GM21367 (cell line): ENCODE results near the gene E2F1.

Experiments
- ATAC-seq: cut with Tn5 transposase; IDR thresholded peaks from one replicate; pipeline ENCODE4 v1.9.1; 2021; ENCODE audit not compliant: unreplicated experiment

Gene E2F1

GRCh38 chr20:33687993-33688937, 2.1 kb upstream of the E2F1 start:
- ATAC-seq = no peak

- ATAC-seq = no peak
Observed at GRCh38 chr20:33687370-33687915, 1.3 kb upstream of the E2F1 start.

- ATAC-seq = no peak
Observed at GRCh38 chr20:33686984-33687366, 790 bp upstream of the E2F1 start.

DNA sequence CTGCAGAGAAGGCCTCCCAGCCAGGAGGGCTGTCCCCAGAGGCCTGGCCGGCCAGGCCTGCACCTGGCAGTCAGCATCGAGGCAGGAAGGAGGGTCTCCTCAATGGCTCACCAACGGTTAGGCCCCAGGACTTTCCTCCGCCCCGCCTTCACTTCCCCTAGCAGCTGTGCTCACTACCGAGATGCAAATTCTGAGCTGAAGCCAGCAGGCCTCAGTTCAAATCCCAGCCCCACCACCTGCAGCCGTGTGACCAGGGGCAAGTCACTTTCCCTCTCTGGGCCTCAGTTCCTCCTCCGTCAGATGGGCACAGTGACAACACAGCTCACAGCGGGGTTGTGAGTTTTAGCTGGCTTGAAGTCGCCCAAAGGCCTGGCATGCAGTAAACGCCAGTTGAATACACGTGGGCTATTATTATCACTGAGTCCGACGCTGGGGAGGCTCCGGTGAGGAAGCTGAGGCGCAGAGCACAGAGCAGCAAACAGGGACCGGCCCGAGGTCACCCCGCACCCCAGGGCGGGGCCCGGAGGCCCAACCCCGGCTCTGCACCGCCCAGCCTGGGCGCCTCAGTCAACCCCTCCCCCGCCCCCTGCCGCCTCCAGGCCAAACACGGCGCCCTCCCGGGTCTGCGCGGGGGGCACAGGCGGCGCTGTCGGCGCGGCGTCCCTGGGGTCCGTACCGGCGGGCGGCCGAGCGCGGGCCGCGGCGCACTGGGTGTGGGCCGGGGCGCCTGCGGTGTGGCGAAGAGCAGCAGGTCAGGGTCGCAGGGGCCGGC, 671 bp downstream of the E2F1 start:
- ATAC-seq = peak; percentile 36

- no peak for ATAC-seq
Observed at GRCh38 chr20:33684533-33685327, 1.5 kb downstream of the E2F1 start.

- no peak for ATAC-seq
Observed at GRCh38 chr20:33681728-33682353, 4.3 kb downstream of the E2F1 start.

GRCh38 chr20:33681288-33681687, 4.9 kb downstream of the E2F1 start:
- no peak for ATAC-seq

DNA sequence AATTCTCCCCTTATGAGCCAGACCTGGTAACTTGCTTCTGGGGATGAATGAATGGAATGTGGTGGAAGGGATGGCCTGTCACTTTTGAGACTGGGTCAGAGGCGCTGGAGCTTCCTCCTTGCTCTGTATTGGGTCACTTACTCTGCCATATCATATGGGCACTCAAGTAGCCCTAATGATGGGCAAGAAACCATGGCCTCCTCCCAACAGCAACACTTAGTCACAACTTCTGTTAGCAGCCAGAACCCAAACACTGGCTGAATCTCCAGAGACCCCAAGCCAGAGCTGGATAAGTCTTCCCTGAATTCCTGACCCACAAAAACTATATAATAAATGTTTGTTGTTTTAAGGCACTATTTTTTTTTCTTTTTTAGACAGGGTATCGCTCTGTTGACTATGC, 5.5 kb downstream of the E2F1 start:
- no peak for ATAC-seq

DNA sequence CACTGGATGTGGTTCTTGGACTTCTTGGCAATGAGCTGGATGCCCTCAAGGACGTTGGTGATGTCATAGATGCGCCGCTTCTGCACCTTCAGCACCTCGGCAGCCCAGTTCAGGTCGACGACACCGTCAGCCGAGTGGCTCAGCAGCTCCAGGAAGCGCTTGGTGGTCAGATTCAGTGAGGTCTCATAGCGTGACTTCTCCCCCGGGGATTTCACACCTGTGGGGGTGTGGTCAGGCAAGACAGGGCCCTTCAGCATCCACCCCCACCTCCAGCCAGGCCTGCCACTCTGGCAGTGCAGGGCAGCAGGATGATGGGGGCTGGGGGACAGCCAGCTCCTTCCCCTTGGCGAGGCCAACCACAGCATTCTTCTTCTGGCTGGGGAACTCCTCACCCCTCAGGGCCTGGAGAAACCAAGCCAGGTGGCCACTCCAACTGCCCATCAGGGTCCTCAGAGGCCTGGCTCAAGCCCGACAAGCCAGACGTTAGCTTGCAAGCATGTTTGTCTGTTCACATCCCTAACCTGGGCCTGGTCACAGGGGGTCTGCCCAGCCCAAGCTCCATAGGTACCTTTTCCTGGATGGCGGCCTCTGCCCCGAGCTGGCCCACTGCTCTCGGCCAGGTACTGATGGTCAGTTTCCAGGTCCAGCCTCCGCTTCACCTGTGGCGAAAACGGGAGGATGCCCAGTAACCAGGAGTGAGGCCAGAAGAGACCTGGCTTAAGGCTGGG, 6.3 kb downstream of the E2F1 start:
- ATAC-seq = no peak

DNA sequence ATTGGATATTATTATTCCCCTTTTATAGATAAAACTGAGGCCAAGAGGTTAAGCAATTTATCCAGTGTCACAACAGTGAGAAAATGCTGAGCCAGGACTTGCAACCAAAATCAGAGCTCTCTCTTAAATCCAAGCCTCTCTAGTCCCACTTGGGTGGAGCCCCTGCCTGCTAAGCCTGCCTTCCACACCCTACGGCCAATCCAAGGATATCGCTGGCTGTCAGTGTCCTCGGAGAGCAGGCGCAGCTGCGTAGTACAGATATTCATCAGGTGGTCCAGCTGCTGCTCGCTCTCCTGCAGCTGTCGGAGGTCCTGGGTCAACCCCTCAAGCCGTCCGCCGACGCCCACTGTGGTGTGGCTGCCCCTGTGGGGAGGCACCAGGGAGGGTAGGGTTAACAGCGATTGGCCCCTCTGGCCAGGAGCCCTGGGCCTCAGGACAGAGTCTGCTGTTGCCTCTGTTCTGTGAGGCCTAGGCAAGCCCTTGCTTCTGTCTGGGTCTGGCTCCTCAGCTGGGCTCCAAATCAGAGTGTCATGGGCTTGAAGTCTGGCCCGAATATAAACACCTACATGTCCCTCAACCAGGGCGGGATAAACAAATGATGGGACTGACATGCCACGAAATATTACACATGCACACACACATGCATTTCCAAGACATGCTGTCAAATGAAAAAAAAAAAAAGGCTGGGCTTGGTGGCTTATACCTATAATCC, 8.0 kb downstream of the E2F1 start:
- ATAC-seq = no peak

GRCh38 chr20:33676652-33677645, 9.2 kb downstream of the E2F1 start:
- no peak for ATAC-seq

GRCh38 chr20:33676121-33676520, 10.1 kb downstream of the E2F1 start:
- no peak for ATAC-seq

GRCh38 chr20:33675136-33675959, 10.8 kb downstream of the E2F1 start:
- no peak for ATAC-seq

GRCh38 chr20:33674294-33675135, 11.7 kb downstream of the E2F1 start, which contains the start of gene NECAB3:
Gene NECAB3, minus strand, starts transcription at chr20:33674428. Its CDS starts 76 bp downstream, at chr20:33674352.
- no peak for ATAC-seq

DNA sequence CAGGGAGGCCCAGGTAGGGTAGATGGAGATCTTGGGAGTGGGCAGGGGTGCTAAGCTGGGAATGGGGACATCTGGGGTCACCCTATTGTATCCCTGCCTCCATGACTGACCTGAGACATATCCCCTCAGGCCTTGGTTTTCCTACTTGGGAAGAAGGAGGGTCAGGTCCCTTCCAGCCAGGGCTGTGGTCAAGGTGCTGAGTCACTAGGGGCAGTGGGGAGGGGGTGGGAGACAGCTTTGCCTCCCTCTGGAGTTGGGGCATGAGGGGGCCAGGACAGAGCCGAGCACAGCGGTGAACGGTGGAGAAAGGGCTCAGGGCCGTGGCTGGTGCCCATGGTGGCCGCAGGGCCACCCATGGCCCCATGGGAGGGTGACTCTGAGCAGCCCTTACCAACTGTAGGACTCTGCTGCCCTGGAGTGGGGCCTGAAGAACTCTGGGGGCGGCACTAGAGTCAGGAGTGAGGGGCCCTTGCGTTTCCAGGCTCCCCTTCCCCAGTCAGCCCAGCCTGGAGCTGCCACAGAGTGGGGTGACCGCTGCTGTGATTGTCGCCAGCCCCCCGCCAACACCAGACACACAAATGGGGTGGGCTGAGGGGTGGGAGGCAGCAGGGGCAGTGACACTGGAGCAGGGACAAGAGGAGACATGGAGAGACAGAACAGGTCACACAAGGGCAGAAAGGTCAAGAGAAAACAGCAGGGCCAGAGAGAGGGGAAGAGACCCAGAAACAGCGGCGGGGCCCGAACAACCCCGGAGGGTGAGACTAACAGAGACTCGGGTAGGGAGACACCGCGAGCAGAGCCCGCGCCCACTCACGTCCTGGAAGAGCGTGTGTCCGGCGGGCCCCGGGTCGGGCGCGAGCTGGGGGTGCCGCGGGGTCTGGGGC, 12.5 kb downstream of the E2F1 start:
- no peak for ATAC-seq
